Activated CD8-positive, alpha-beta memory T cell treated with anti-CD3 and anti-CD28 coated beads for 36 hours (primary cell): ENCODE data around the gene EHD4. TPM values are rescaled to one million over a fixed set of nuclear protein-coding genes. Genes with fewer than 3 reads are reported as not detected.

Source experiments
- CTCF ChIA-PET: fragments of 350-600 bp; sonication (Branson Sonifier 250); formaldehyde crosslinking; loops from one replicate; lab custom pipeline; 2021; ENCODE audit warnings: antibody characterized with exemption; lab: Charles Lee
- POLR2A ChIA-PET: fragments of 350-600 bp; sonication (Branson Sonifier 250); formaldehyde crosslinking; loops from one replicate; lab custom pipeline; 2021; ENCODE audit warnings: antibody characterized with exemption; lab: Charles Lee
- total RNA-seq, 2 experiments: library from RNA; stranded (reverse); gene quantifications; one replicate each; pipeline ENCODE4 v1.2.3, GENCODE V29; 2021

EHD4 gene
- total RNA-seq, 2 experiments from 2014 or later = 25.8 TPM

DNA sequence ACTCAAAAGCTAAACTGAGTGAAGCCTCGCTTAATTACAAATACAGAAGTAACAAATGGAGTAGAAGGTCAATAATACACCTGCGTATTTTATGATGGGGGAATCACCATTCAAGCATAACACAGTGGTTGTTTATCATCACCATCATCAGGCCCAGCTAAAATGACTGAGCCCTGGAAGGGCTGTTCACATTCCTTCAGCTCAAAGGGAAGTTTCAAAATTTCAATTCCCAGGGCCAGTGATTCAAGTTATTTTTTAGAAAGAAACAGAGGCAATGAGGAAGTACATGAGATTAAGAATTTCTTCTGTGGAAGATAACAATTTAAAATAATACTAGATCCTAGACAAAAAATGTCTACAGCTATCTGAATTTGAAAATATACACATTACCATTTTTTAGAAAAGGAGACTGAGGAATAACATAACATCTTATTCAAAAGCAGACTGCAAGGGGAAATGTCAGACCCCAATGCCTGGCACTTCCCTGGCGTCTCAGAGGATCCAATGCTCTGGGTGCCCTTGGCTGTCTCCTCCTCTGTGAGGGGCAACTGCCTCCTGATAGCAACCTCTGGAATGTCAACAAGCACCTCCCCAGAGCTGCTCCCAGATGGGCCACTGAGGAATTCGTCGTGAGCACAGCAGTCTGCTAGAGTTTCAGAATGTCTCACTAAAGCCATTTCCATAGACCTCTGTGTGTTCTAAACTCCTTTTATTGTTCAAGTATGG, 22.8 kb downstream of the EHD4 start:
- ChIA-PET POLR2A (no interaction called here), CTCF (interaction anchor here (1.0 kb wide), 1 partner anchor 45 kb away, joined by 3 read pairs; no protein-coding TSS in a partner anchor)

DNA sequence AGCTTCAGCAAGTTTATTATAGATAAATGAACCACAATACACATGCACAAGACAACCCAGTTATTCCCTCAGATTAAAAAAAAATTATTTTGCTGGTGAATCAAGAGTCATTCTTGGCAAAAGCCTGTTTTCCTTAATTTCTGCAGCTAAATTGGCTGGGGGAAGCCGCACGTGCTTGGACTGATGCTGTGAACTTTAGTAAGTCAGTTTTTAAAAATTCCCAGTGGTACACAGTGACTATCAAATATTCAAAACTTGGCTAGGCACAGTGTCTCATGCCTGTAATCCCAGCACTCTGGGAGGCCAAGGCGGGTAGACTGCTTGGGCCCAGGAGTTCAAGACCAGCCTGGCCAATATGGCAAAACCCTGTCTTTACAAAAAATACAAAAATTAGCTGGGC, 23.9 kb downstream of the EHD4 start:
- ChIA-PET CTCF (interaction anchor here (1.0 kb wide), 1 partner anchor 44 kb away, joined by 3 read pairs; no protein-coding TSS in a partner anchor), POLR2A (no interaction called here)

DNA sequence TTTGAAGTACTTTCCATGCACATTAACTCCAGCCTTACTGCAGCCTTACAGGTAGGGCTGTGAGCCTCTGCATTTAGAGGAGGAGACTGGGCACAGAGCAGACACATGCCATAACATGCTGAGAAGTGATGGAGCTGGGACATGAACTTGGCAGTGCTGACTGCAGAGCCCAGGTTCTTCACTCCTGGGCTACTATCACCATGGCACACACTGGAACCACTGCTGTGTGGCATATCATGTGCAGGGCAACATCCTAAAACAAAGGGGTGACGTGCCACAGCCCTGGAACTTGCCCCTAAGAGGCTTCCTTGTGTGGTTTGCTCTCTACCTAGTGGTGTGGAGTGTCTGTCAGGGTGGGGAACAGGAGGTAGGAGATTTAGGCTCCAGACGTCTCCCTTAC, 25.4 kb downstream of the EHD4 start:
- POLR2A ChIA-PET = no interaction called here
- CTCF ChIA-PET = no interaction called here

DNA sequence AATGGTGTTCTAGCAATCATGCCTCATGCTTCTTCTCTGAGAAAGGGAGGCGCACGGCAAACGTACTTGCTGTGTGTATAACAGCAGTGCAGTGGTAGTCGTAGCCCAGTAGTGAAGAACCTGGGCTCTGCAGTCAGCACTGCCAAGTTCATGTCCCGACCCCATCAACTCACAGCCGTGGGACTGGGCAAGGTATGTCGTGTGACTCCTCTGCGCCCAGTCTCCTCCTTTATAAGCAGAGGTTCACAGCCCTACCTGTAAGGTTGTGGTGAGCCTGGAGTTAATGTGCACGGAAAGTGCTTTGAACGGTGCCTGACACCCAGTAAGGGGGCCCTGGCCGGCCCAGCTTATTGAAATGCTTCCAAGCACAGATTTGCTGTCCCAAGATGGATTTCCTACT, 26.6 kb downstream of the EHD4 start:
- ChIA-PET POLR2A (interaction anchor here (0.7 kb wide), 1 partner anchor 368 kb away, joined by 3 read pairs; no protein-coding TSS in a partner anchor), CTCF (no interaction called here)

DNA sequence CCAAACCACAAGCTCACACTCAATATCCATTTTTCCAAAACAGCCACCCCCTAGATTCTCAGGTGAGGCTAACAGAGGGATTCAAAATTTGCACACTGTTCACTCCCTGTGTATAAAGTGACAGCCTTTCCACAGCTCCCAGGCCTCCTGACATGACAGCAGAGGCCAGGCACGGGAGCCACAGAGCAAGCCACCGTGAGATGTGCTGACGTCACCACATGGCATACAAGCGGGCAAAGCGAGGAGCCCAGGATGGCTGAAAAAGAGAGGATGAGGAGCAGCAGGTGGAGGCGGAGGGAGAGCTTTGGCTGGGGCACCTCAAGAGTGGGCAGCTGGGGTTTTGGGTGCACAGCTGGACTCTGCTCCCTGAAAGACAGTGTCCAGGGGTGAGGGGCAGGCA, 27.1 kb downstream of the EHD4 start:
- POLR2A ChIA-PET = interaction anchor here (0.7 kb wide), 1 partner anchor 367 kb away, joined by 3 read pairs; no protein-coding TSS in a partner anchor
- CTCF ChIA-PET = no interaction called here

DNA sequence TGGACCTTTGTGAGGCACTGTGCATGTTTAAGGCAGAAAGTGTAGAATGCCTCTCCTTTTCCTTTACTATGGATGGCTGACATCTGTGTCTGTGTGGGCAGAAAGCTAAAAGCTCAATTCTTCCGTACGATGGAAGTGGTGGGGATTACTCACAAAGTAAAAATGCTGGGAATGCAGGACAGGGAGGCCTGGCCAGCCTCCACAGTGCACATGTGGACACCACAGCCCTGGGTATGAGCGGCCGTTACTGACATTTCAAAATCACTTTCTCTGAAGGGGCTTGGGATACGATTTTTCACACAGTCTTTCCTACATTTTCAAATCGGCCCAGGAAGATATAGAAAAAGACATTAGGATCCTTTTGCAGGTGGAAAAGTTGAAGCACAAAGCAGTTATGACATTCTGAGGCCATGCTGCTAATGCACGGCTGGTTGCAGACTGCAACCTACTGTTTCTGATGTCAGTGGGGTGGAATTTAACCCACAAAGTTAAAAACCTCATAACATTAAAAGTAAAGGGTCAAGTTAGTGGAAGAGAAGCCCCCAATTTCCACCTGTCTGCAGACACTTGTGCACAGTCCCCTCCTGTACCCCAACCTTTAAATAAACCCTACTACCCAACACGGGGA, 27.9 kb downstream of the EHD4 start:
- POLR2A ChIA-PET = no interaction called here
- CTCF ChIA-PET = no interaction called here

DNA sequence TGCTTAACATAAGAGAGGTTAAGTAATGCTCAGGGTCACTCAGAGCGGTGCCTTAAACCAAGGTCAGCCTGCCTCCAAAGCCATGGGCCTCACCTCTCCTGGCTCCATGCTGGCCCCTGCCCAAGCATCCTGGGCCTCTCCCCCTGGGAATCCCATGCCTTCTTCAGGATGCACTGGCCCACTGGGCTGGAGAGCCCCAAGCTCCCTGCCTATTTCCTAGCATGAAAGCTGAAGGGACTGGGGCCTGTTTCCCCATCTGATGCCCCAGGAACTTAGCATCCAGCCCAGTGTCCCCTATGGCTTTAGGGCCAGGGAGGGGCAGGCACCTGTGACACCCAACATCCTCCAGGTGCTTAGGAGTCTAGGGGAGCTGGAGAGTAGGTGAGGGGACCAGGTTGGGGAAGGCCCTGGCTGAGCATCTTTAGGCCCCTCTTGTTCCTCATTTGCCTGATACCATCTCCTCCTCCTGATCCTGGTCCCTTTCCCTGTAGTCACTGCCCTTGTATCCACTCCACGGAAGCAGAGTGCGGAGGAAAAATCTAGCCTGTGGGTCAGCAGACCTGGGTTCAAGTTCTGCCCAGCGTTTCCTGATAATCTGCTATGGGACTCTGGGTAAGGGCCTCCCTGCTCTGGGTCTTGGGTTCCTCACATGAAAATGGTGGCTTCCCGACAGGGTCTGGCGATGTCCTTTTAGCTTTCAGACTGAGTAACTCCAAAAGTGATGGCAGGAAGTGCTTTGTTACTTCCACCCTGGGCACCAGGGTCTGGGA, 28.6 kb downstream of the EHD4 start:
- POLR2A ChIA-PET = no interaction called here
- CTCF ChIA-PET = no interaction called here

DNA sequence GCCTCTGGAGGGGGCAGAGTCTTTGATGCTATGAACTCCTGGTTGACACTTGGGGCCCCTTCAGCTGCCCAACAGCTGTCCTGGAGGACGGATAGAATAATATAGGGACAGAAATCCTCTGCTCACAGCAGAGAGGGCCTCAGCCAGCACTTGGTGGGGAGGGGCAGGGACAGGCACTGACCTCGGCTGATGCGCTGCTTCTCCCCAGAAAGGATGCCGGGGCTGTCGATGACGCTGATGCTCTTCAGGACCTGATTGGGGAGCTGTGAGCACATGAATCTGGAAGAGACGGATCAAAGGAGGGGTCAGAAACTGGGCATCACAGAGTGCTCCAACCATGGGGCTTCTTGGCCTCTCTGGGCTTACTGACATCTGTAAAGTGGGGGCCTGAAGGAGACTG, 29.5 kb downstream of the EHD4 start:
- POLR2A ChIA-PET = no interaction called here
- CTCF ChIA-PET = no interaction called here

DNA sequence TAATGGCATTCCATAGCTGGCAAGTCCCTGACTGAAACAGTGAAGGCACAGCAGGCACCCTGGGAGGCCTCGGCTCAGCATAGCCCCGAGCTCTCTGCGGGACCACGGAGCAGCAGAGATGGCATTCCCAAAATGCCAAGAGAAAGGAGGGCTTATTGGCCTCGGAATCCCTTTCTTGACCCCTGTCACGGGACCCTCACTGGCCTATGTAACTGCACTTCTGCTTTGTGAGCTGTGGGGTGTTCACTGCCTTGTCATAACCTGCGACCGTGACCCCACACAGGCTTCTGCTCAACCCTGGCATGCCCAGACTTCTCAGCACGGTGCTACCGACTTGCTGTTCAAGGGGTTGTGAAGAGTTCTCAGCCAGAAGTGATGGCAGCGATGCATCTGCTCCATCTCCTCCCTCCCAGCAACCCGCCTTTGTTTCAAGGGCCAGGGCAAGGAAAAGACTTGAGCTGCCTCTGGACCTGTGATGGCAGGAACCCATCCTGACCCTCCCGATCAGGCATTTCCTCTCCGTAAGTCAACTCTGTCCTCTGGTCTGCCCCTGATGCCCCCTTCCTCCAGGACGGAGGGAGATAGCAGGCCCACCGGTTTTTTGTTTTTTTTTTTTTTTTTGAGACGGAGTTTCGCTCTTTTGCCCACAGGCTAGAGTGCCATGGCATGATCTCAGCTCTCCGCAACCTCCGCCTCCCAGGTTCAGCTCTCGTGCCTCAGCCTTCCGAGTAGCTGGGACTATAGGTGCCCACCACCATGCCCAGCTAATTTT, 30.5 kb downstream of the EHD4 start:
- ChIA-PET POLR2A (interaction anchor here (0.7 to 3.3 kb wide), 2 partner anchors 29 to 761 kb away, joined by 3 to 25 read pairs; partner anchors contain the start of gene EHD4), CTCF (interaction anchor here (2.3 kb wide), 1 partner anchor 168 kb away, joined by 5 read pairs; the partner anchor contains the start of gene MAPKBP1)

DNA sequence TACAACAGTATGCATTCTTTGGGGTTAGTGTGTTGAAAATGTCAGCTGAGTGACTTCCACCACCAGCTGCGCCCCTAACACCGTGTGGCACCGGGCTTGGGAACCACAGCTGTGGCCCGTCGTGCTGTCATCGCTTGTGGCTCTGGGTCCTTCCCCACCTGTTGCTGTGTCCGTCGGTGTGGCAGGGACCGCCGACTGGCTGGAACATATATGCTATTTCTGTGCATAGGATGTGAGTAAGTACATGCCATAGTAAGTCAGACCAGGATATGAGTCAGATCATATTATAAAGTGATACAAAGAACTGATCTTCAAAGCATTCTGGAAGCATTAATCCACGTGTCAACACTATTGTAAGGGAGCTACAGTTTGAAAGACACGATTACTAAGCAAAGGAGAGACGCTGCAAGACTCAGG, 31.9 kb downstream of the EHD4 start:
- POLR2A ChIA-PET = interaction anchor here (0.8 to 3.3 kb wide), 3 partner anchors 9 to 554 kb away, joined by 3 to 25 read pairs (median 4); partner anchors contain the start of gene EHD4
- CTCF ChIA-PET = interaction anchor here (1.1 to 8.2 kb wide), 3 partner anchors 31 to 167 kb away, joined by 3 to 55 read pairs (median 5); partner anchors contain the start of genes EHD4 and MAPKBP1

DNA sequence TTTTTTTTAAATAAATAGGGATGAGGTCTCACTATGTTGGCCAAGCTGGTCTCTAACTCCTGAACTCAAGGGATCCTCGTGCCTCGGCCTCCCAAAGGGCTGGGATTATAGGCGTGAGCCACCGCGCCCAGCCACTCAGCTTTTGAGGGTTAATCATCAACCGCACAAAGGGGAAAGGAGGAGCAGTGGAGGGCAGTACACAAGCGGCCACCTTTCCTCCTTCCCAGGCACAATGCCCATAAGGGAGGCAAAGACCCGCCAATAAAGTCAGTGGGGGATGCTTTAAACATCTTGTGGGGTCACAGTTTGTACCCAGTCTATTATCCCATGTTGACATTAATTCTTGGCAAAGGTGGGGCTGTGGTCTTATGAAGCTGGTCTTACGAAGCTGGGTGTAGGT, 32.4 kb downstream of the EHD4 start:
- ChIA-PET CTCF (interaction anchor here (1.1 to 8.2 kb wide), 3 partner anchors 31 to 166 kb away, joined by 3 to 55 read pairs (median 5); partner anchors contain the start of genes EHD4 and MAPKBP1), POLR2A (interaction anchor here (1.0 to 3.3 kb wide), 2 partner anchors 31 to 555 kb away, joined by 3 to 25 read pairs; partner anchors contain the start of gene EHD4)

DNA sequence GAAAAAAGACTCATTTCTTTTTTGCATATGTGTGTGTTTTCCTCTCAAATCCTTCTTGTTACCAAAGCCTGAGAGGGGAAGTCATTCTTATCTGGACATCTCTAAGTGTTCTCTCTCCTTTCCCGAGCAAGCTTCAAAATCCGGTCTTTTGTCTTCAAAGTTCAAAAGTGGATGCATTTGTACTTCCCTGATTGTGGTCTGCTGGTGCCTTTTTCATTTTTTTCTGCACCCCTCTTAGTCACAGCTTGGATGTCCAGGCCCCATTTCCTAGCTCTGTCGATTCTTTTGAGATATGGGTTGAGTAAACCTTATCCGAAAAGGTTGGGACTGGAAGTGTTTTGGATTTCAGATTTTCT, 34.8 kb downstream of the EHD4 start:
- POLR2A ChIA-PET = interaction anchor here (0.7 to 4.2 kb wide), 2 partner anchors 34 to 124 kb away, joined by 6 to 67 read pairs; partner anchors contain the start of gene EHD4
- CTCF ChIA-PET = interaction anchor here (0.5 to 8.2 kb wide), 4 partner anchors 16 to 34 kb away, joined by 3 to 55 read pairs (median 3); partner anchors contain the start of gene EHD4

DNA sequence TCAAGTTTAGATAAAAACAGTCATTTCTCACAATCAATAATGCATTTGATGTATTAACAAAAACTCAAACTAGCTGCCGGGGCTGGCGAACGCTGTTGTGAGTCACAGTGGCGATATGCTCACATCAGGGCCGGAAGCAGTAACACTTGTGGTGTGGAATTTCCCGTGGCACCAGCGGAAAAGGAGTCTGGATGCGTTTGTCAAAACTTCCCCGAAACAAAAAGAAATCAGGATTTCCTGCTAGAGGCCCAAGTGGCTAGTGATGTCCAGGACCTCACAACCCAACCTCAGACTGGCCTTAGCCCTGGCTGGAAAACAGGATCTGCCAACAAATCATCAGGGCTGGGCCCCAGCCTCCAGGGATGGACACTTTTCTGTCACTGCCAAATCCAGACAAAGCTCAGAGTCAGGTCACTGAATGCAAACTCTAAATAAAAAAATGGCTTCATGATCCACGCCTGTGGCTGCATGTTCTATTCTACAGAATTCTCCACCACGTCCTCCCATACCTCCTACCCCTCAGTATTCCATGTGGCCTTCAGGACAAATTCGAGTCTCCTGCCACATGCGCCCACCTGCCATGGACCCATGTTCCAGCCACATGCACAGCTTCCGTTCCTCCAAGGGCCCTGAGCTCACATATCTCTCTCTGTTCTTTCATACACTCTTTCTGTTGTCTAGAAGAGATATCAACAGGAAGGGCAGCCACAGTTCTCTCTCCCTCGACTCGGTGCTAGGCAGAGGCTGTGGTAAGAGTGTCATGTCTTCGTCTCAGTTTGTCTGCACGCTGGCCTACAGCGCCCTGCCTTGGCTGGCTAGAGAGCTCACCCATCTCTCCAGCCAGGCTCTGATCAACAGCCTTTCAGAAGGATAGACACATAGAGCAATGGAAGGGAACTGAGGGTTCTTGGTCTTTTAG, 35.4 kb downstream of the EHD4 start:
- ChIA-PET POLR2A (interaction anchor here (0.7 to 4.2 kb wide), 3 partner anchors 30 to 125 kb away, joined by 3 to 67 read pairs (median 6); partner anchors contain the start of gene EHD4), CTCF (interaction anchor here (0.5 to 8.2 kb wide), 5 partner anchors 17 to 44 kb away, joined by 3 to 55 read pairs (median 3); partner anchors contain the start of gene EHD4)

DNA sequence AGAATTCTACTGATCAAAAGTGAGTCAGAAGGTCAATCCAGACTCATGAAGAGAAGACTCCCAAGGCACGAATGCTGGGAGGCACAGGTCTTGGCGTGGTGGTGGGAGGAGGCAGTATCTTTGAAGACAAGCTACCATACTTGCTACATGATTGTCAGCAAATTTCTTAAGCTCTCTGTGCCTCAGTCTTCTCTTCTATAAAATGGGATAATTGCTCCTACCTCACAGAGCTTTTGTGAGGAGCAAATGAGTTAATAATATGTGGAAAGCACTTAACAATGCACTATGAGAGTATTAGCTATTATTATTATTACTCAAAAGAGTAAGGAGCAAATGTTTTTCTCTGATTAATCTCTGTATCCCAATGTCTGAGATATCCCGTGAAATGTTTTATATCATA, 36.2 kb downstream of the EHD4 start:
- POLR2A ChIA-PET = interaction anchor here (0.9 to 4.2 kb wide), 2 partner anchors 30 to 35 kb away, joined by 3 to 67 read pairs; partner anchors contain the start of gene EHD4

DNA sequence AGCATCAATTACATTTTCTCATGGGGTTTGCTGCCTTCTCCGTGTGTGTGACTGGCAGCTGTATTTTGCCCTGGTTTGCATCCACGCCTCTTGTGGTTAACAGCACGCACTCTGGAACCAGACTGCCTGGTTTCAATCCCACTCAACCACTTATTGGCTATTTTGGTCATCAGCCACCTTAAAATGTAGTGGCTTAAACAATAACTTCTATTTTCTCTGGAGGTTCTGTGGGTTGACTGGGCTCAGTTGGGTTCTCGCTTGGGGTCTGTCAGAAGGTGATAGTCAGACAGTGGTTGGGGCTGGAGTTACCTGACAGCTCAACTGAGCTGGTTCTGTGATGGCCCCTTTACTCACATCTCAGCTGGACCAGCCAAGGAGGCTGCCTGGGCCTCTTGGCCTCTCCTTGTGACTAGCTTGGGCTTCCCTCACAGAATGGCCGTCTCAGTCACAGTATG, 36.8 kb downstream of the EHD4 start:
- POLR2A ChIA-PET = interaction anchor here (0.5 to 4.2 kb wide), 3 partner anchors 17 to 36 kb away, joined by 3 to 67 read pairs (median 4); partner anchors contain the start of gene EHD4
- CTCF ChIA-PET = interaction anchor here (0.6 to 8.2 kb wide), 3 partner anchors 36 to 149 kb away, joined by 3 to 55 read pairs (median 6); partner anchors contain the start of gene EHD4

More for the DNA sequence above, 36.2 kb downstream of the EHD4 start:
- CTCF ChIA-PET = interaction anchor here (0.6 to 8.2 kb wide), 3 partner anchors 35 to 148 kb away, joined by 3 to 55 read pairs (median 6); partner anchors contain the start of gene EHD4

DNA sequence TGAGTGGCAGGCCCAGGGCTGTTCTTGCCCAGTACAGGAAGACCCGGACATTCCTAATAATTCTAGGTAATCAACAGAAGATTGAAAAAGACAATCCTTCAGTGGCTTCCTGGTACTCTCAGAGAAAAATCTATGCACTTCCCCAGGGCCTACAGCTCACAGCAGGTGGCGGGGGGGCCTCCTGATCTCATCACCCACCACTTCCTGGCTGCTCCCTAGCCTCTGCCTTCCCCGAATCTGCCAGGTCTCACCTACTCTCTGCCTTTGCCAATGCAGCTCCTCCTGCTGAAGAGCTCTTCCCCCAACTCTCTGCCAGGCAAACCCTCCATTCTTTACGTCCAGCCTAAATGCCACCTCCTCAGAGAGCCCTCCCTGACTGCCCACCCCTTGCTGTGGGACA, 37.5 kb downstream of the EHD4 start:
- ChIA-PET CTCF (interaction anchor here (8.2 kb wide), 1 partner anchor 36 kb away, joined by 55 read pairs; the partner anchor contains the start of gene EHD4), POLR2A (interaction anchor here (0.5 to 4.2 kb wide), 2 partner anchors 18 to 36 kb away, joined by 4 to 67 read pairs; partner anchors contain the start of gene EHD4)
